H9 (cell line): ENCODE results near the gene SLC13A1. TPM values are rescaled to one million over a fixed set of nuclear protein-coding genes. Genes with fewer than 3 reads are reported as not detected.

Experiments
- DNase-seq: peaks from one replicate; pipeline ENCODE4 v3.0.0-alpha.2; 2017
- H2AFZ ChIP-seq: one replicate; pipeline ENCODE4 v1.6.1; 2013; ENCODE audit warnings: mild to moderate bottlenecking, low read length, control low read depth, moderate library complexity
- H2AK5ac ChIP-seq: 2 replicates; pipeline ENCODE4 v1.6.1; 2013; ENCODE audit warnings: low read length, control low read depth, mixed read lengths; ENCODE audit not compliant: insufficient read length
- H2BK120ac ChIP-seq: one replicate; pipeline ENCODE4 v1.6.1; 2013; ENCODE audit warnings: low read depth, mild to moderate bottlenecking, low read length, control low read depth, inconsistent platforms; ENCODE audit not compliant: poor library complexity, severe bottlenecking
- H2BK12ac ChIP-seq: 2 replicates; pipeline ENCODE4 v1.6.1; 2013; ENCODE audit warnings: low read length, control low read depth, mixed read lengths, low read depth; ENCODE audit not compliant: insufficient read length
- H2BK15ac ChIP-seq: 2 replicates; pipeline ENCODE4 v1.6.1; 2013; ENCODE audit warnings: low read depth, low read length, control low read depth
- H2BK20ac ChIP-seq: one replicate; pipeline ENCODE4 v1.6.1; 2013; ENCODE audit warnings: low read depth, mild to moderate bottlenecking, low read length, control low read depth, inconsistent platforms; ENCODE audit not compliant: poor library complexity, severe bottlenecking
- H2BK5ac ChIP-seq: 2 replicates; pipeline ENCODE4 v1.6.1; 2013; ENCODE audit warnings: low read length, control low read depth, mixed read lengths; ENCODE audit not compliant: insufficient read length
- H3K14ac ChIP-seq: 2 replicates; pipeline ENCODE4 v1.6.1; 2013; ENCODE audit warnings: low read length, control low read depth; ENCODE audit not compliant: insufficient read depth
- H3K18ac ChIP-seq: 2 replicates; pipeline ENCODE4 v1.6.1; 2013; ENCODE audit warnings: low read depth, mild to moderate bottlenecking, mixed read lengths, low read length, control low read depth; ENCODE audit not compliant: insufficient read length
- H3K23ac ChIP-seq: 2 replicates; pipeline ENCODE4 v1.6.1; 2013; ENCODE audit warnings: low read length, control low read depth, mixed read lengths, low read depth; ENCODE audit not compliant: insufficient read length
- H3K23me2 ChIP-seq: 2 replicates; pipeline ENCODE4 v1.6.1; 2013; ENCODE audit warnings: low read depth, mild to moderate bottlenecking, mixed read lengths, low read length, control low read depth; ENCODE audit not compliant: insufficient read length, poor library complexity, severe bottlenecking
- H3K27ac ChIP-seq: 2 replicates; pipeline ENCODE4 v1.5.1; 2013; ENCODE audit warnings: low read length, control low read depth, mixed read lengths, low read depth; ENCODE audit not compliant: insufficient read length
- H3K27me3 ChIP-seq: 2 replicates; pipeline ENCODE4 v1.6.1; 2013; ENCODE audit warnings: low read length, control low read depth, inconsistent platforms; ENCODE audit not compliant: insufficient read depth
- H3K4ac ChIP-seq: 2 replicates; pipeline ENCODE4 v1.6.1; 2013; ENCODE audit warnings: low read depth, mild to moderate bottlenecking, control low read depth, inconsistent platforms, low read length, moderate library complexity
- H3K4me1 ChIP-seq: 2 replicates; pipeline ENCODE4 v1.6.1; 2013; ENCODE audit warnings: low read length, control low read depth, inconsistent platforms; ENCODE audit not compliant: insufficient read depth
- H3K4me2 ChIP-seq: 2 replicates; pipeline ENCODE4 v1.6.1; 2013; ENCODE audit warnings: low read length, control low read depth, mixed read lengths; ENCODE audit not compliant: insufficient read length, insufficient read depth
- H3K56ac ChIP-seq: 2 replicates; pipeline ENCODE4 v1.6.1; 2013; ENCODE audit warnings: low read depth, mild to moderate bottlenecking, mixed read lengths, low read length, control low read depth; ENCODE audit not compliant: insufficient read length
- H3K79me1 ChIP-seq: 2 replicates; pipeline ENCODE4 v1.6.1; 2013; ENCODE audit warnings: low read depth, mild to moderate bottlenecking, moderate library complexity, low read length, control low read depth, inconsistent platforms; ENCODE audit not compliant: insufficient read depth, poor library complexity, severe bottlenecking
- H3K79me2 ChIP-seq: 2 replicates; pipeline ENCODE4 v1.6.1; 2013; ENCODE audit warnings: low read length, control low read depth, inconsistent platforms; ENCODE audit not compliant: insufficient read depth
- H3K9ac ChIP-seq: 2 replicates; pipeline ENCODE4 v1.6.1; 2013; ENCODE audit warnings: low read length, control low read depth, mixed read lengths; ENCODE audit not compliant: insufficient read length; ENCODE audit errors: extremely low read depth
- H3K9me3 ChIP-seq: one replicate; pipeline ENCODE4 v1.6.1; 2013; ENCODE audit warnings: low read depth, low read length, inconsistent platforms; ENCODE audit not compliant: control insufficient read depth
- H3T11ph ChIP-seq: one replicate; pipeline ENCODE4 v1.6.1; 2013; ENCODE audit warnings: mild to moderate bottlenecking, low read length, control low read depth, inconsistent platforms
- H4K20me1 ChIP-seq: one replicate; pipeline ENCODE4 v1.6.1; 2013; ENCODE audit not compliant: control insufficient read depth, insufficient read length, insufficient read depth
- H4K5ac ChIP-seq: 2 replicates; pipeline ENCODE4 v1.6.1; 2013; ENCODE audit warnings: low read depth, mild to moderate bottlenecking, mixed read lengths, low read length, control low read depth; ENCODE audit not compliant: insufficient read length
- H4K8ac ChIP-seq: replicated peaks from 2 replicates; pipeline ENCODE4 v1.6.1; 2013; ENCODE audit warnings: low read length, control low read depth, mixed read lengths, low read depth; ENCODE audit not compliant: insufficient read length
- H4K91ac ChIP-seq: 2 replicates; pipeline ENCODE4 v1.6.1; 2013; ENCODE audit warnings: low read depth, mild to moderate bottlenecking, moderate library complexity, mixed read lengths, low read length, control low read depth; ENCODE audit not compliant: insufficient read length
- H3K27ac Mint-ChIP-seq, 3 experiments: 2 replicates in 2 of 3; 3 replicates in 1 of 3; pipeline ENCODE4 v1.8.0; 2020 to 2021; ENCODE audit warnings: mixed read lengths in 3 of 3, mild to moderate bottlenecking in 1 of 3, moderate library complexity in 1 of 3
- H3K27me3 Mint-ChIP-seq: 2 replicates; pipeline ENCODE4 v1.8.0; 2021; ENCODE audit warnings: low read depth, mild to moderate bottlenecking, moderate library complexity, mixed read lengths
- H3K36me3 Mint-ChIP-seq, 3 experiments: 2 replicates in 2 of 3; 3 replicates in 1 of 3; pipeline ENCODE4 v1.8.0; 2020 to 2021; ENCODE audit warnings: low read depth in 3 of 3, mixed read lengths in 3 of 3; ENCODE audit not compliant: insufficient read depth in 1 of 3
- H3K4me1 Mint-ChIP-seq, 2 experiments: 2 replicates each; pipeline ENCODE4 v1.8.0; 2020; ENCODE audit warnings: mixed read lengths in 2 of 2
- H3K4me3 Mint-ChIP-seq, 2 experiments: 2 replicates in 1 of 2; 3 replicates in 1 of 2; pipeline ENCODE4 v1.8.0; 2020 to 2021; ENCODE audit warnings: mild to moderate bottlenecking in 2 of 2, mixed read lengths in 2 of 2, moderate library complexity in 1 of 2
- H3K9me3 Mint-ChIP-seq, 2 experiments: 2 replicates in 1 of 2; 3 replicates in 1 of 2; pipeline ENCODE4 v1.8.0; 2020; ENCODE audit warnings: mild to moderate bottlenecking in 2 of 2, mixed read lengths in 2 of 2, moderate library complexity in 1 of 2
- CTCF ChIP-seq: fragments of 200-600 bp; sonication (generic); conservative IDR thresholded peaks from 3 replicates; pipeline ENCODE4 v1.8.0; 2021; ENCODE audit warnings: antibody characterized with exemption, mild to moderate bottlenecking
- WGBS: extraction: QIAGEN DNeasy Blood & Tissue Kit; methylation state at CpG from one replicate; pipeline ENCODE4 v1.1.7; 2013; ENCODE audit warnings: missing lambda C conversion rate, low lambda C conversion rate, mixed read lengths; ENCODE audit not compliant: insufficient read length; ENCODE audit errors: extremely low coverage; 5-methylcytosine and 5-hydroxymethylcytosine counted together
- total RNA-seq: library from RNA; stranded (reverse); gene quantifications from 2 replicates; pipeline ENCODE4 v1.2.1, GENCODE V29; 2021

The SLC13A1 gene
- total RNA-seq, 1 experiment from 2014 or later: not detected

GRCh38 chr7:123151443-123151842 is 48.3 kb downstream of the SLC13A1 start:
- no peak overlapping the region for H3K4ac ChIP-seq
- WGBS: no CpG with 5 or more reads among the region's 3 CpGs
- no peak overlapping the region for H2AK5ac ChIP-seq
- no peak overlapping the region for H4K8ac ChIP-seq
- no peak overlapping the region for H3K4me2 ChIP-seq
- H3K79me2 ChIP-seq: no peaks in the 10 kb centered on the region
- H3K9me3 ChIP-seq: no peaks in the 10 kb centered on the region
- H3K4me1 ChIP-seq: no peaks in the 10 kb centered on the region
- Mint-ChIP-seq H3K4me1 (no peaks in the 10 kb centered on the region), H3K27me3 (no peaks in the 10 kb centered on the region), H3K36me3 (no peaks in the 10 kb centered on the region), H3K9me3 (no peaks in the 10 kb centered on the region), H3K27ac (no peak overlapping the region), H3K4me3 (no peak overlapping the region)
- H3K18ac ChIP-seq: no peak overlapping the region
- H2BK20ac ChIP-seq: no peak overlapping the region
- H3K27me3 ChIP-seq: no peaks in the 10 kb centered on the region
- DNase-seq: no peak
- no peak overlapping the region for H4K91ac ChIP-seq
- no peak overlapping the region for H3K14ac ChIP-seq
- H3K23ac ChIP-seq: no peak overlapping the region
- no peak overlapping the region for H2BK5ac ChIP-seq
- no peak overlapping the region for H4K5ac ChIP-seq
- H3K23me2 ChIP-seq: no peaks in the 10 kb centered on the region
- H3K56ac ChIP-seq: no peak overlapping the region
- H3K79me1 ChIP-seq: no peaks in the 10 kb centered on the region
- H2BK120ac ChIP-seq: no peak overlapping the region
- H2AFZ ChIP-seq: no peak overlapping the region
- H2BK15ac ChIP-seq: no peak overlapping the region
- no peak for TF ChIP-seq CTCF
- H4K20me1 ChIP-seq: no peaks in the 10 kb centered on the region
- H3T11ph ChIP-seq: no peak overlapping the region
- no peak overlapping the region for H3K9ac ChIP-seq
- H3K27ac ChIP-seq: no peak overlapping the region
- no peak overlapping the region for H2BK12ac ChIP-seq
